ENCODE results near the gene PSMD9. TPM values are rescaled to one million over a fixed set of nuclear protein-coding genes. Genes with fewer than 3 reads are reported as not detected.
"Not testable (repeated sequence)": the region's sequence is repeated elsewhere in the genome, so short reads cannot be mapped to it uniquely, and the experiment has no call there.

PSMD9 gene, protein sequence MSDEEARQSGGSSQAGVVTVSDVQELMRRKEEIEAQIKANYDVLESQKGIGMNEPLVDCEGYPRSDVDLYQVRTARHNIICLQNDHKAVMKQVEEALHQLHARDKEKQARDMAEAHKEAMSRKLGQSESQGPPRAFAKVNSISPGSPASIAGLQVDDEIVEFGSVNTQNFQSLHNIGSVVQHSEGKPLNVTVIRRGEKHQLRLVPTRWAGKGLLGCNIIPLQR
- total RNA-seq (ENCODE audit: insufficient read depth, low replicate concordance): 24.6 TPM

DNA sequence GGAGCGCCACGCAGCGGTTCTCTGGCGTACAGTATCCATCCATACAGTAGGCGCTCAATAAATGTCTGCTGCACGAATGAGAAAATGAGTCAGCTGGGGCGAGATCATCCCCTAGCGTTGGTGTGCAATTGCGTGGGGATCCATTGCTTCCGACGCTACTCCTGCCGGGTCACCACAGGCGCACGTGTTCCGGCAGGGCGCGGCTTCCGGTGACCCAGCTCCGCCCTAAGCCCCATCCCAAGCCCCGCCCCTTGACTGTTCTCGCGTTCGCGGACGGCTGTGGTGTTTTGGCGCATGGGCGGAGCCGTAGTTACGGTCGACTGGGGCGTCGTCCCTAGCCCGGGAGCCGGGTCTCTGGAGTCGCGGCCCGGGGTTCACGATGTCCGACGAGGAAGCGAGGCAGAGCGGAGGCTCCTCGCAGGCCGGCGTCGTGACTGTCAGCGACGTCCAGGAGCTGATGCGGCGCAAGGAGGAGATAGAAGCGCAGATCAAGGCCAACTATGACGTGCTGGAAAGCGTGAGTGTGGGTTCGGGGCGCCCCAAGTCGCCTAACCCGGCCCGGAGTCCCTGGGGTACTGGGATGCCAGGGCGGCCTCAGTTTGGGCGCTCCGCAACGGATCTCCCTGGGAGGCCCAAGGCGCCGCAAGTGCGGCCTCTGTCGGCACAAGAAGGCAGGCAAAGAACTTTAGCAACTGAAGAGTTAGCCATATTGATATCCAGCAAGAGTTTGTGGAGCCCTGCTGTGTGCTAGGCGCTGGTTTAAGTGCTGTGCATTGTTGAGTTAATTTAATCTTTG lies at the start of gene PSMD9:
TSS of gene PSMD9 (plus strand) at position 313 of the 796 bp plus-strand sequence. CDS start at position 380, 67 bp downstream.
- DNase-seq (ENCODE audit: low spot score): peak; percentile 98

DNA sequence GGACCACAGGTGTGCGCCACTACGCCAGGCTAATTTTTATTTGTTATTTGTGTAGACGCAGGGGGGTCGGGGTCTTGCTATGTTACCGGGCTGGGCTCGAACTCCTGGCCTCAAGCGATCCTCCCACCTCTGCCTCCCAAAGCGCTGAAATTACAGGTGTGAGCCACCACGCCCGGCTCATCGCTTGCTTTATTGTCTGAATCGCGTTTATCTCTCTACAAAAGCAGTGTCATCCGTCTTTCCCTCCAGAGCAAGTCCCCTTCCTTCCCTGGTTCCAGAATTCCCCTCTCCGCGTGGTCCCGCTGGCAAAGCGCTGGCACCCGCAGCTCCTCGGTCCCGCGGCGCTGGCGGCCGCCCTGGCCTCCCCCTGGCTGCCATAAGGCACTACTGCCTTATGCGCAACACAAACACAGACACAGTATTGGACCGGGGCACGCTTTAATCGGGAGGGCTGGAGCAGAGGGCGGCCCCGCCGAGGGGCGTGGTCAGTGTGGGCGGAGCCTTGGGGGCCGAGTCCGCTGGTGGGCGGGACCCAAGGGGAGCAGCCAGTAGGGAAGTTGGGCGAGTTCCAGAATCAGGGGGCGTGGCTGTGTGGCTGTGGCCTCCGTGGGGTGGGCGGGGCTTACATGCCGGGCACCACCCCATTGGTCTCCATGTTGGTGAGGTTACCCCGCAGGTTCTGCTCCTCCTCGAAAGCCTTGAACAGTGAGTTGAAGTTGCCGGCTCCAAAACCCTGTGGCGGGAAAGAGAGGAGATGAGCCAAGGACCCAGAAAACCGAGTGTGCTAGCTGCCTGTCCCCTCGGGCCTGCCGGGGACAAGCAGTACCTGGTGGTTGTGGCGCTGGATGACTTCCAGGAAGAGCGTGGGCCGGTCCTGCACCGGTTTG lies 49.2 kb upstream of the PSMD9 start:
- peak; percentile 98 for DNase-seq (ENCODE audit: low spot score)

DNA sequence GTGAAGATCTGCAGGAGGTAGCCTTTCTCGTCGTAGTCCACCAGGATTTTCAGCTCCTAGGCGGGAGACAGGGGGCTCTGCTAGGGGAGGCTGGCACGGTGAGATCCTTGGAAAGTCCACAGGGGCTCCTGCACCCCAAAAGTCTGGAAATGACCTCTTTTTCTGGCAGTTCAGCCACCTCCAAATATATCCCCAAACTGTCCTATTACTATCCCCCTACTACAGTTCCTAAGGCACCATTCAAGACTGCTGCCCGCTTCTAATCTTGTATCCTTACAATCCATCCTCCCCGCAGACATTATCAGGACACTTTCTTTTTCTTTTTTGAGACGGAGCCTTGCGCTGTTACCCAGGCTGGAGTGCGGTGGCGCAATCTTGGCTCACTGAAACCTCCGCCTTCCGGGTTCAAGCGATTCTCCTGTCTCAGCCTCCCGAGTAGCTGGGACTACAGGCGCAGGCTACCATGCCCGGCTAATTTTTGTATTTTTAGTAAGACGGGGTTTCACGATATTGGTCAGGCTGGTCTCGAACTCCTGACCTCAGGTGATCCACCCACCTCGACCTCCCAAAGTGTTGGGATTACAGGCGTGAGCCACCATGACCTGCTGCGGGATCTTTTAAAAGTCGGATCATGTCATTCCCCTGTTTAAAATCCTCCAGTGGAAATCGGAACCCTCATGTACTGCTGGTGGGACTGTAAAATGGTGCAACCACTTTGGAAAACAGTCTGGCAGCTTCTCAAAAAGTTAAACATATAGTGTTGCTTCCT lies 48.4 kb upstream of the PSMD9 start:
- no peak for DNase-seq (ENCODE audit: low spot score)

DNA sequence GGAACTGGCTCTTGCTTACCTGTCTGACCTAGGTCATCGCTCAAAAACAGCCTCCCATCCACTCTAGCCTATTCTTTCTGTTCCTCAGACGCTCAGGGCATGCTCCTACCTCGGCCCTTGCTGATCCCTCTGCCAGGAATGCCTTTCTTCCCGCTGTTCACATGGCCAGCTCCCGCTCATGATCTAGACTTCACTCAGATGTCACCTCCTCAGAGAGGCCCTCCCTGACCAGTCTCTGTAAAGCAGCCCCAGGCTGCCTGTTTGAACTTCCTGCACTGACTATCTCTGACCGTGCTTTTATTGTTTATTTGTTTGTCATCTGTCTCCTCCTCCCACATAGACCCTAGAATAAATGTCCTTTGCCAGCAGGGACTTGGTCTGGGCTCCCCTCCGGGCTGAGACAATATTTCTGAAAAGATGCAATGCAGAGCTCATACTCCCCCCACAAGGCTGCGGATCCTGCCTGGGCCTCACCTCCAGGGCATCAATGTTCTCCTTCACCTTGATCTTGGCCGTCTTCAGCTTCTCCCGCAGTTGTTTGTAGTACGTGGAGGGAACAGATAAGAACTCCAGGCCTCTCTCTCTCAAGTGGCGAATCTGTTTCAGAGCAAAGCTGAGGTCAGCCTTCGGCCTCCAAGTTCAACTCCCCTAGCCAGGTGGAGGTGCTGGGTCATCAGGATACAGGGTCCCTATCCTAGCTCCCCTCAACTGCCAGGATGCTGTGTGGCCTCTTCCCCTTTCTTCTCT lies 45.2 kb upstream of the PSMD9 start:
- no peak for DNase-seq (ENCODE audit: low spot score)

DNA sequence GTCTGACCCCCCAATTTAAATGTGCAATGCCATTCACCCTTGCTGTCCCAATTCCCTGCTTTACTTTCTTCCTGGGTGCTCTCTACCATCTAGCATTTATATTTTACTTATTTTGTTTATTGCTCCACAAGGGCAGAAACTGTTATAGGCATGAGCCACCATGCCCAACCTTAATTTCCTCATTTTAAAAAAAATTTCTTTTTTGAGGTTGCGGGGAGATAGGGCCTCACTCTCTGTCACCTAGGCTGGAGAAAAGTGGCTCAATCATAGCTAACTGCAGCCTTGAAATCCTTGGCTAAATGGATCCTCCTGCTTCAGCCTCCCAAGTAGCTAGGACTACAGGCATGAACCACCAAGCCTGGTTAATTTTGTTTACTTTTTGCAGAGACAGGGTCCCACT lies 42.9 kb upstream of the PSMD9 start:
- no peak for DNase-seq (ENCODE audit: low spot score)

DNA sequence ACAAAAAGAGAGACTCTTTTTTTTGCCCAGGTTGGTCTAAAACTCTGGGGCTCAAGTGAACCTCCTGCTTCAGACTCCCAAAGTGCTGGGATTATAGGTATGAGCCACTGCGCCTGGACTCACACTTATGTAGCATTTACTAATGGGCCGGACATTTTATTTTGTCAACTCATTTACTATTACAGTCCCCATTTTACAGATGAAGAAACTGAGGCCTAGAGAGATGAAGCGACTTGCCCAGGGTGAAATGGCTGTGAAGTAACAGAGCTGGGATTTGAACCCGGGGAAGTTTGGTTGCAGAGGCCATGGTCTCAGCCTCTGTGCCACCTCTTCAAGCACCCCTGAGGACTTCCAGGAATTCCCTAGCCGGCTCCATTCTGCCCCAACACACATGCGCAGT lies 39.4 kb upstream of the PSMD9 start:
- no peak for DNase-seq (ENCODE audit: low spot score)

DNA sequence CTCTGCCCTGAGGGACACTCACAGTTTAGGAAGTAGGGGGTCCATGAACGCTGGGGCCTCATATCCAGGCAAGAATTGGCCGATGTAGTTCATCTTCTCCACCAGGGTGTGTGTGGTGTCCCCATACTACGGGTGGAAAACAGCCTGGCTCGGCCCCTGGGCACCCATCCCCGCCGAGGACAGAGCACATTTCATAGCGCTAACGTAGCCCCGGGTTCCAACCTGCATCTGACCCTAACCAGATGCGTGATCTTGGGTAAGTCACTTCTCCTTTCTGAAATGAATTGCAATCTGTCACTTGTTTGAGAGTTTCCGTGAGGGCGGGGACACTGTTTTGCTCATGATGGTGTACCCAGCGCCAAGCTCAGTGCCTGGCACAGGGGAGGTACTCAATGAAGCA lies 38.9 kb upstream of the PSMD9 start:
- no peak for DNase-seq (ENCODE audit: low spot score)

DNA sequence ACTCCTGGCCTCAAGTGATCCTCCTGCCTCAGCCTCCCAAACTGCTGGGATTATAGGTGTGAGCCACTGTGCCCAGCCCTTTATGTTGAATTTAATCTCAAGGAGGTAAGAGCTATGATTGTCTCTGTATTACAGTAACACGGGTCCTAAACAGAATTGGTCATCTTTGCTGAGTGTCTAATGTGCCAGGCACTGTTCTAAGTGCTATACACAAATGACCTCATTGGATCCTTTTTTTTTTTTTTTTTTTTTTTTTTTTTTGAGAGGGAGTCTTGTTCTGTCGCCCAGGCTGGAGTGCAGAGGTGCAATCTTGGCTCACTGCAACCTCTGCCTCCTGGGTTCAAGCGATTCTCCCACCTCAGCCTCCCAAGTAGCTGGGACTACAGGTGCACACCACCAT lies 36.2 kb upstream of the PSMD9 start:
- DNase-seq (ENCODE audit: low spot score): not testable (repeated sequence)

DNA sequence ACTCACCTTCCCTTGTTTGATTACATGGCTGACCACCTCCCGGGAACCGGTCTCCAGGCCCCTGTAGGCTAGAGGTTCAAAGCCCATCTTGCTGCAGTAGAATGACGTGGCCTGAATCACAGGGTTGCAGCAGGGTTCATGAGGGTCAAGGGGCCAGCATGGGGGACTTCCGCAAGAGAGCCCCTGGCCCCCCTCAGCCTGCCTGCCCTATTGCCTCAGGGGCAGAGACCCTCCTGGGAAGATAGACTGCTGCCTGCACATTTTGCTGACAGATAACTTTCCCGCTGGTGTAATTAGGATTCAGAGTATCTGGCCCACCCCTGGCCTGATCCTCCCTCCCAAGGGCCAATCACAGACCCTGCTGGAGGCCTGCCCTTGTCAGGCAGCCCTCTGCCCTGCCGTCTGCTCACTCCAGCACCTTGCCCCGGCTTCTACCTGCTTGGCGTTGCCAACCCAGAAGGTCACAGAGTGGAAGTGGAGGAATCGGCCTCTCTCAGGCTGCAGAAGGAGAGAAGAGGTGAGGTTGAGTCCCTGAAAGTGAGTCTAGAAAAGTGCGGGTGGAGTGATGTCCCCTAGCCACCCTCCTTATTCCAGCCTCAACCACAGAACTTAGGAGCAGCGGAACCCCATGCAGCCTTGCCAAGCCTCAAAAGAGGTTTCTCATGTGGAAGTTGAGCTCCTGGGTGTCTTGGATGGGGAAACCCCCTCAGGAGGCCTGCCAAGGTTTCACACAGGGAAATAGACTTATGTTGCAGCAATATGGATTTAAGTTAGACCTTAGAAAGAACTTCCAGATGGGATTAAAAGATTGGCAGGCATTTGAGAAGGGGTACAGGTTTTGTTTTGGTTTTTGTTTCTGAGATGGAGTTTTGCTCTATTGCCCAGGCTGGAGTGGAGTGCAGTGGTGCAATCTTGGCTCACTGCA lies 31.0 kb upstream of the PSMD9 start:
- no peak for DNase-seq (ENCODE audit: low spot score)

DNA sequence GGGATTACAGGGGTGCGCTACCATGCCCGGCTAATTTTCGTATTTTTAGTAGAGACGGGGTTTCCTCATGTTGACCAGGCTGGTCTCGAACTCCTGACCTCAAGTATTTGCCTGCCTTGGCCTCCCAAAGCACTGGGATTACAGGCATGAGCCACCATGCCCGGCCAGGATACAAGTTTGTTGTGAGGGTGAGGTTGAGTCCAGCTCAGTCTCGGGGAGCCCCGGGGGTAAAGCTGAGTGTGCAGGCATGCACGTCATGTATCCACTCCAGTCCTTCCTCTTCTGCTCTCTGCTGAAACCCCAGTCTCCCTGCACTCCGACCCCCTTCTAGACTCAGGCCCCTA lies 30.3 kb upstream of the PSMD9 start:
- DNase-seq (ENCODE audit: low spot score): no peak

DNA sequence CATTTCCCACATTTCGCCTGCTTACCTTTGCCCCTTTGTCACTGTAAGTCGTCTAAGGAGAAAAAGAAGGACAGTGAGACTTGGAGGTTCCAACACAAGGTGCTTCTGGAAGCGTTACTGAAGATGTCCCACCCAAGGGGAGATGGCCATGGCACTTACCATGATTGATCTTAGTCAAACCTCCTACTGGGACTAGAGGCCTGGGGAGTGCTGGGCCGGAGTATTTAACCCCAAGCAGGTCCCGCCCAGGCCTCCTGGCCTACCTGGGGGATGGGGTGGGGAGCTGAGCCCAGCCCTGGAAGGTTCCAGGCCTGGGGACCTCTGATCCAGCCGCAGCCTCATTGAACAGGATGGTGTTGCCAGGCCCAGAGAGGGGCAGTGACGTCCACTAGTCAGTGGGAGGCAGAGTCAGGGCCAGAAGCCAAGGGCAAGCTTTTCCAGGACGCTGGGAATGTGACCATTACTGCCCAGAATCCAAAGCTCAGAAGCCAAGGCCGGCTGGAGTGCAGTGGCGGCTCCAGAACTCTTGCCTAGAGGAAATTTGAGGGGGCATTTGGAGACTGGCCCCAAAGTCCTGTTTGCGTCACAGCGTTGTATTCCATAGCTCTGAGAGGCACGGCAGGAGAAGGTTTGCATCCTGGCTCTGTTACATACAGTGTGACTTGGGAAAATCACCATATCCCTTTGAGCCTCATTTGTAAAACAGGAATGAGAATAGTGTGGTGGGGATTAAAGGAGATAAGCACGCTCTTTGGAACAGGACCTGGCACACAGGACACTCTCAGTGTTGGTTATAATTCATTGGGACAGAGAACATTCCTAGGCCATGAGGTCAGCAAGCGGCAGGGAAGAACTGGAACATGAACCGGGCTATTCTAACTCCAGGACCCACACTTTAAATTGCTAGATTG lies 29.7 kb upstream of the PSMD9 start, which contains the start of gene HPD:
TSS of gene HPD (minus strand) at position 198 of the 911 bp plus-strand sequence. CDS start at position 162, 36 bp downstream.
- peak; percentile 83 for DNase-seq (ENCODE audit: low spot score)

DNA sequence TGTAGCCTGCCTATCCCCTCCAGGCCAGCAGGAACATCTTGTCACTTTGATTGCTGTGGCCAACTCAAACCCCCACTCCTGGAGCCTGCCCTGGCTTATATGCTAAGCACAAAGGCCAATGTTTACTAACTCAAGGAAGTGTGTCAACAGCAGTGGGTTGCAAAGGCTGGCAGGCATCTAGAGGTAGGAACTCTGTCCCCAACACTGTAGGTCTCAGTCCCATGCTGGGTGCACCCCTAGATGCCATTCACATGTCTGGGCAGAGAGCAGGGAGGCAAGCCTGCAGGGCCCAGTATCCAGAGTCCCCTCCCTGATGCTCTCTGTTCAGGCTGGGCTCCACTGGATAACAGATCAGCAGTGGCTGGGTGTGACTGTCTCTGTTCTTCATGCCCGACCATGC lies 28.3 kb upstream of the PSMD9 start:
- no peak for DNase-seq (ENCODE audit: low spot score)

DNA sequence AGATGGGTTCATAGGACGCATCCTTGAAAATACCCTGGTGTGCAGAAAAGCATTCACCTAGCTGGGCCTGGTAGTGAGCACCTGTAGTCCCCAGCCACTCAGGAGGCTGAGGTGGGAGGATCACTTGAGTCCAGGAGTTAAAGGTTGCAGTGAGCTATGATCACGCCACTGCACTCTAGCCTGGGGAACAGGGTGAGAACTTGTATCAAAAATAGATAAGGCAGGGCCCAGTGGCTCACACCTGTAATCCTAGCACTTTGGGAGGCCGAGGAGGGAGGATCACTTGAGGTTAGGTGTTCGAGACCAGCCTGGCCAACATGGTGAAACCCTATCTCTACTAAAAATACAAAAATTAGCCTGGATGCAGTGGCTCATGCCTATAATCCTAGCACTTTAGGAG lies 27.9 kb upstream of the PSMD9 start:
- DNase-seq (ENCODE audit: low spot score): not testable (repeated sequence)

DNA sequence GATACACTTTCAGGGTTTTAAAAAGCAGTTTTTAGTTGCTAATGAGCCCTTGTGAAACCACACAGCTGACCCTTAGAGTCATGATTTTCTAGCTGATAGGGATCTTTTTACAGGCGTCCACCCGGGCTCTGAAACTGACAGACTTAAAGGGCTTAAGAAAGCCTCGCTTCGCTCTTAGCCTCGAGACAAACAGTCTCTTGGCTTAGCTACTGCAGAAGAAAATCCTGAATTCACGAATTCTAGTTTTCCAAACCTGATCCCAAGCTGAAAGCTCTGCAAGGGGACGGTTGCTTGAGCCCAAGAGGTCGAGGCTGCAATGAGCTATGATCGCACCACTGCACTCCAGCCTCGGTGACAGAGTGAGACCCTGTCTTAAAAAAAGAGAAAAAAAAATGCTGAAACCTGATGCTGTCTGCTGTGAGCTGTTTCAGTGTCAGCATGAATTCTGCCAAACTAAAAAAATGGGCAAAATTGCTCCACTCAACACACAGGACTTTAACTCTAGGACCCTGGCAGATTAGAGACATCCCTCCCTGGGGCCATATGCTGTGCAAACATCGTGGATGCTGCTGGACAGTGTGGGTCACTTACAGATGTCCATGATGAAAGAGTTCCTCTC lies 26.8 kb upstream of the PSMD9 start:
- DNase-seq (ENCODE audit: low spot score): peak; percentile 85

DNA sequence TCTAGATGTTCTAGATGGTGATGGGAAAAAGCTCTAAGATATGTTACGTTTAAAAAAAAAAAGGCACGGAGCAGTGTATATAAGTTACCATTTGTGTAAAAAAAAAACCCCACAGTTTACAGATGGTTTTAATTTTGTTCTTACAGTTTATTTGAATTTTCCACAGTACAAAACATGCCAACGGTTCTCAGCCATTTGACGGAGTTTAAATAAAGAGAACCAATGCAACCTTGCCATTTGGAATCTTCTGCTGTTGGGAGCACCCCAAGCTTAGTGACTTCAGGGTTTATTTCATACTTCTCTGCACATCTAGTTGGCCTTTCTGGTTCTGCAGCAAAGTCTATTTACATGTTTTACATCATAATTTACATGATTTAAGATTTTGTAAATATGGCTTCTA lies 22.3 kb upstream of the PSMD9 start:
- DNase-seq (ENCODE audit: low spot score): no peak

DNA sequence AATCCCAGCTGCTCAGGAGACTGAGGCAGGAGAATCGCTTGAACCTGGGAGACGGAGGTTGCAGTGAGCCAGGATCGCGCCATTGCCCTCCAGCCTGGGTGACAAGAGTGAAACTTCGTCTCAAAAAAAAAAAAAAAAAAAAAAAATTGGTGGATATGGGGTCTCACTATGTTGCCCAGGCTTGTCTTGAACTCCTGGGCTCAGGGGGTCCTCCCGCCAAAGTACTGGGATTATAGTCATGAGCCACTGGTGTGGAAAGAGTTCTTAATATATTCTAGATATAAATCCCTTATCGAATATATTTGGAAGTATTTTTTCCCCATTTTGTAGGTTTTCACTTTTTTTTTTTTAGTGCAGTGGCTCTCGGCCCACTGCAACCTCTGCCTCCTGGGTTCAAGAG lies 19.4 kb upstream of the PSMD9 start:
- DNase-seq (ENCODE audit: low spot score): not testable (repeated sequence)

DNA sequence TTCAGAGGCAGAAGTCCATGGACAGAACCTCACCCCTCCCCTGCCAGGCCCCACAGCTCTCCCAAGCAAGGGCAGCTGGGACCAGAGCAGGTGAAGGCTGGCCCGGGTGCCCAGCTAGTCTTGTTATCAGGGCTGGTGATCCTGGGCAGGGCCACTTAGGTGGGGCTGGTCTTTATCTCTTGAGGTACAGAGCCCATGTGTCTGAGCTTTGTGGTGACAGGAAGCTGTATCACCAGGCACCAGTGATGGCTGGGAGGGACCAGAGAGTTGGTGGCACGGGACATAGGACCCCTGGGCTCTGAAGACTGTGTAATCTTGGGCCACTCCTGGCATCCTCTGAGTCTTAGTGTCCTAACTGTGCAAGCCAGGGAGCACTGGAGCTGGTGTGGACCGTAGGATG lies 17.1 kb upstream of the PSMD9 start:
- no peak for DNase-seq (ENCODE audit: low spot score)

Data from umbilical cord (tissue), 2 donors.